ENCODE measurements around the gene TUBGCP2. TPM values are rescaled to one million over a fixed set of nuclear protein-coding genes. Genes with fewer than 3 reads are reported as not detected.

Gene TUBGCP2
- total and polyA plus RNA-seq, 2 of the 13 experiments (the other 11 are each of a cell fraction or from before 2014, with no cell fraction given), result 21.3 to 34.5 TPM

GRCh38 chr10:133356549-133357284, 48.0 kb upstream of the TUBGCP2 start (continued):
- TF ChIP-seq ZBTB39 (CRISPR knock-in tag; IDR thresholded peaks at IDR 0.05) (no peak), MED13 (CRISPR knock-in tag; IDR thresholded peaks at IDR 0.05) (no peak), SMARCE1 (IDR thresholded peaks at IDR 0.05; ENCODE audit: borderline replicate concordance) (no peak), ETV5 (CRISPR knock-in tag; IDR thresholded peaks at IDR 0.05; ENCODE audit: borderline replicate concordance) (no peak), AKNA (CRISPR knock-in tag; IDR thresholded peaks at IDR 0.05; ENCODE audit: borderline replicate concordance) (no peak), MEF2D (CRISPR knock-in tag; IDR thresholded peaks at IDR 0.05) (no peak), PHF20 (CRISPR knock-in tag; IDR thresholded peaks at IDR 0.05) (no peak), SSRP1 (CRISPR knock-in tag; IDR thresholded peaks at IDR 0.05) (no peak), DR1 (CRISPR knock-in tag; IDR thresholded peaks at IDR 0.05) (peak; percentile 57; the same call in 1 of the 2 replicates), ZNF121 (CRISPR knock-in tag; IDR thresholded peaks at IDR 0.05) (no peak), ZNF777 (CRISPR knock-in tag; IDR thresholded peaks at IDR 0.05) (no peak), ZNF563 (CRISPR knock-in tag; IDR thresholded peaks at IDR 0.05) (no peak), MAF1 (CRISPR knock-in tag; IDR thresholded peaks at IDR 0.05; ENCODE audit: borderline replicate concordance) (no peak)
- TF ChIP-seq, protein P1, sequence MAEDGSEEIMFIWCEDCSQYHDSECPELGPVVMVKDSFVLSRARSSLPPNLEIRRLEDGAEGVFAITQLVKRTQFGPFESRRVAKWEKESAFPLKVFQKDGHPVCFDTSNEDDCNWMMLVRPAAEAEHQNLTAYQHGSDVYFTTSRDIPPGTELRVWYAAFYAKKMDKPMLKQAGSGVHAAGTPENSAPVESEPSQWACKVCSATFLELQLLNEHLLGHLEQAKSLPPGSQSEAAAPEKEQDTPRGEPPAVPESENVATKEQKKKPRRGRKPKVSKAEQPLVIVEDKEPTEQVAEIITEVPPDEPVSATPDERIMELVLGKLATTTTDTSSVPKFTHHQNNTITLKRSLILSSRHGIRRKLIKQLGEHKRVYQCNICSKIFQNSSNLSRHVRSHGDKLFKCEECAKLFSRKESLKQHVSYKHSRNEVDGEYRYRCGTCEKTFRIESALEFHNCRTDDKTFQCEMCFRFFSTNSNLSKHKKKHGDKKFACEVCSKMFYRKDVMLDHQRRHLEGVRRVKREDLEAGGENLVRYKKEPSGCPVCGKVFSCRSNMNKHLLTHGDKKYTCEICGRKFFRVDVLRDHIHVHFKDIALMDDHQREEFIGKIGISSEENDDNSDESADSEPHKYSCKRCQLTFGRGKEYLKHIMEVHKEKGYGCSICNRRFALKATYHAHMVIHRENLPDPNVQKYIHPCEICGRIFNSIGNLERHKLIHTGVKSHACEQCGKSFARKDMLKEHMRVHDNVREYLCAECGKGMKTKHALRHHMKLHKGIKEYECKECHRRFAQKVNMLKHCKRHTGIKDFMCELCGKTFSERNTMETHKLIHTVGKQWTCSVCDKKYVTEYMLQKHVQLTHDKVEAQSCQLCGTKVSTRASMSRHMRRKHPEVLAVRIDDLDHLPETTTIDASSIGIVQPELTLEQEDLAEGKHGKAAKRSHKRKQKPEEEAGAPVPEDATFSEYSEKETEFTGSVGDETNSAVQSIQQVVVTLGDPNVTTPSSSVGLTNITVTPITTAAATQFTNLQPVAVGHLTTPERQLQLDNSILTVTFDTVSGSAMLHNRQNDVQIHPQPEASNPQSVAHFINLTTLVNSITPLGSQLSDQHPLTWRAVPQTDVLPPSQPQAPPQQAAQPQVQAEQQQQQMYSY (CRISPR knock-in tag; IDR thresholded peaks at IDR 0.05), result no peak
